ENCODE results near the gene MEGF9.

The MEGF9 gene

GRCh38 chr9:120715389-120715924 is 1.2 kb upstream of the MEGF9 start:
- peak overlapping the region in 1 of 2 donors; percentile 13 for H3K9ac ChIP-seq (ENCODE audit: low read length in 2 of 2)
- no peaks in the 10 kb centered on the region for H3K9me3 ChIP-seq (ENCODE audit: control insufficient read depth in 2 of 2, low read length in 2 of 2)

DNA sequence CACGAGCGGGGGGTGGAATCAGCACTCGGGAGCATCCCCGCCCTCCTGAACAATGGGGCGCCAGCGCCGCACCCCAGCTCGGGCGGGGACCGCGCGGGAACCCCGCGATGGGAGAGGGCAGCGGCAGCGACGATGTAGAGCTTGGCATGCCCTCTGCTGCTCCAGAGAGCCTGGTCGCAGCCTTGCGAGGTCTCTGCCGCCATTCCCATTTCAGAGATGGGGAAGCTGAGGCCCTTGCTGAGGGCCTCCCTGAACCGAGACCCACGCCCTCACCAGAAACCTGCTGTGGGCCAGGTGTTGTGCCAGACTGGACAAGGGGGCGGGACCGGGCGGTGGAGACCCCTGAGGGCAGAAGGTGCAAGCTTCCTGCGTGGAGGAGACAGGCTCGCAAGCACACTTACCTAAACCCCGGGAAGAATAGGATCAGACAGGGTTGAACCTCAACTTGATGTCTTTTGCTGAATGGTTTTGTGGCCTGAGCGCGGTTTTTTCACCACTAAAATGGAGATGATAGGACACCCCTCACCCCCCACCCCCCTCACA is 647 bp upstream of the MEGF9 start:
- Histone ChIP-seq H3K4me1 (ENCODE audit: control insufficient read depth, insufficient read depth, low read length) (peaks cover 21% of the 10 kb centered on the region), H3K27ac (ENCODE audit: low read length) (peak overlapping the region; percentile 46)

More at GRCh38 chr9:120715389-120715924, 1.2 kb upstream of the MEGF9 start:
- H3K36me3 ChIP-seq (ENCODE audit: control insufficient read depth in 2 of 2, insufficient read depth in 2 of 2, low read length in 2 of 2), result no peaks in the 10 kb centered on the region
- no peaks in the 10 kb centered on the region for H3K27me3 ChIP-seq (ENCODE audit: control insufficient read depth in 1 of 2, insufficient read depth in 2 of 2, low read length in 2 of 2)
- H3K27ac ChIP-seq (ENCODE audit: low read length), result no peak overlapping the region
- H3K4me3 ChIP-seq (ENCODE audit: low read length in 2 of 2), result peak overlapping the region in 1 of 2 donors; percentile 85
- H3K4me1 ChIP-seq (ENCODE audit: control insufficient read depth, insufficient read depth, low read length), result peaks cover 17% of the 10 kb centered on the region

DNA sequence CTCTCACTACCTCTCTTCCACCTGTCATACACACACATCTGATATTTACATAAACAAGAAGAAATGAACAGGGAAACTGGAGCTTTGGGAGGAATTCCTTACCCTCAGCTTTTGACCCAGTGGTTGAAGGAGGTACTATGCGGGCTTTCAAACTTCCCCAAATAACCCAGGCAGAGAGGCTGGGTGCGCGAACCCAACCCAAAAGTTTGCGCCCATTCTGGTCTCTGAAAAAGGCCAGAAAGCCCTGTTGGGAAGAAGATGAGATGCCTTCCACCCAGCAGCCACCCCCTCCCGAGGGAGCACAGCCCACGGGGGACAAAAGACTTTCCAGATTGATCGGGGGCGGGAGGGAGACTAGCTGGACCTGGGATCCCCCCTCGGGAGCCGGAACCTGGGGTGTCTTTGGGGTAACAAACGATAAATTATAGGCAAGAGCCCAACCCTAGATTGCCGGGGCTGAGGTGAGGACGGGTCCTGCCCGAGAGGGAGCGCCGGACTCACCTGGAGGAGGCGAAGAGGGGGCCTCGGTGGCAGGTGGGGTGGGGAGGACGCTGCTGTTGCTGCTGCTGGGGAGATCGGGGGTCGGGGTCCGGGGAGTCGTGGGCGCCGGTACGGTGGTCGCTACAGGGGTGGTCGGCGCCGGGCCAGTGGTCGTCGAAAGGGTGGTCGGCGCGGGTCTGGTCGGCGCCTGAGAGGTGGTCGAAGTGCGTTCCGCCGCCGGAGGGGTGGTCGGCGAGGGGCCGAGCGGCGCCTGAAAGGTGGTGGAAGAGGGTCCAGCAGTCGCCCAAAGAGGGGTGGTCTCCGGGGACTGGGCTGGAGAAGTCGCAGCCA is 798 bp downstream of the MEGF9 start:
- peak overlapping the region; percentile 85 to 86 for H3K4me3 ChIP-seq (ENCODE audit: low read length in 2 of 2)
- peak overlapping the region; percentile 69 to 73 for H3K9ac ChIP-seq (ENCODE audit: low read length in 2 of 2)
- peak overlapping the region; percentile 2 for H3K27ac ChIP-seq (ENCODE audit: low read length)
- H3K9me3 ChIP-seq (ENCODE audit: control insufficient read depth in 2 of 2, low read length in 2 of 2), result no peaks in the 10 kb centered on the region
- H3K36me3 ChIP-seq (ENCODE audit: control insufficient read depth in 2 of 2, insufficient read depth in 2 of 2, low read length in 2 of 2), result no peaks in the 10 kb centered on the region
- peaks cover 23% of the 10 kb centered on the region for H3K4me1 ChIP-seq (ENCODE audit: control insufficient read depth, insufficient read depth, low read length)
- no peaks in the 10 kb centered on the region for H3K27me3 ChIP-seq (ENCODE audit: control insufficient read depth in 1 of 2, insufficient read depth in 2 of 2, low read length in 2 of 2)

More for the DNA sequence above, 647 bp upstream of the MEGF9 start:
- H3K27me3 ChIP-seq (ENCODE audit: control insufficient read depth in 1 of 2, insufficient read depth in 2 of 2, low read length in 2 of 2), result no peaks in the 10 kb centered on the region
- peak overlapping the region; percentile 85 to 86 for H3K4me3 ChIP-seq (ENCODE audit: low read length in 2 of 2)
- peak overlapping the region; percentile 78 to 82 for H3K9ac ChIP-seq (ENCODE audit: low read length in 2 of 2)
- no peaks in the 10 kb centered on the region for H3K9me3 ChIP-seq (ENCODE audit: control insufficient read depth in 2 of 2, low read length in 2 of 2)
- H3K36me3 ChIP-seq (ENCODE audit: control insufficient read depth in 2 of 2, insufficient read depth in 2 of 2, low read length in 2 of 2), result no peaks in the 10 kb centered on the region

GRCh38 chr9:120712539-120713031 is 1.7 kb downstream of the MEGF9 start:
- Histone ChIP-seq H3K9me3 (ENCODE audit: control insufficient read depth in 2 of 2, low read length in 2 of 2) (no peaks in the 10 kb centered on the region), H3K27ac (ENCODE audit: low read length) (peak overlapping the region; percentile 12), H3K36me3 (ENCODE audit: control insufficient read depth in 2 of 2, insufficient read depth in 2 of 2, low read length in 2 of 2) (no peaks in the 10 kb centered on the region), H3K4me3 (ENCODE audit: low read length in 2 of 2) (peak overlapping the region; percentile 85 to 86), H3K9ac (ENCODE audit: low read length in 2 of 2) (peak overlapping the region in 1 of 2 donors; percentile 73), H3K27me3 (ENCODE audit: control insufficient read depth in 1 of 2, insufficient read depth in 2 of 2, low read length in 2 of 2) (no peaks in the 10 kb centered on the region), H3K4me1 (ENCODE audit: control insufficient read depth, insufficient read depth, low read length) (peaks cover 23% of the 10 kb centered on the region)

DNA sequence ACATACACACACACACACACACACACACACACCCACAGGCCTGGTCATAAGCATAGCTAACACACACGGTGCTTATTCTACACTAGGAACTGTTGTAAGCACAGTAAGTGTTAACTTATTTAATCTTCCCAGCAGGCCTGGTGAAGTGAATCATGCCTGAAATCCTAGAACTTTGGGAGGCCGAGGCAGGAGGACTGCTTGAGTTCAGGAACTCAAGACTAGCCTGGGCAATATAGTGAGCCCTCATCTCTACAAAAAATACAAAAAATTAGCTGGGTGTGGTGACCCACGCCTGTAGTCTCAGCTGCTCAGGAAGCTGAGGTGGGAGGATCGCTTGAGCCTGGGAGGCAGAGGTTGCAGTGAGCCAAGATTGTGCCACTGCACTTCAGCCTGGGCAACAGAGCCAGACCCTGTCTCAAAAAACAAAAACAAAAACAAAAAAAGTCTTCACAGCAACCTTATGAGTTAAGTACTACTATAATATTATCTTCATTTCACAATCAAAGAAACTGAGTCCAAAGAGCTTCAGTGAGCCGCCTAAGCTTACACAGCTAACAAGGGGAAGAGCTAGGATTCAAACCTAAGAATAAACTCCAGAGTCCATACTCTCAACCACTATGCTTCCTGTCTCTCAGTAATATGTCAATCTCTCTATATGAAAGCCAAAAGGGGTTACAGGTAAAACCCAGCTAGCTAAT is 2.3 kb downstream of the MEGF9 start:
- H3K4me3 ChIP-seq (ENCODE audit: low read length in 2 of 2), result peak overlapping the region; percentile 85 to 86
- H3K9me3 ChIP-seq (ENCODE audit: control insufficient read depth in 2 of 2, low read length in 2 of 2), result no peaks in the 10 kb centered on the region
- H3K4me1 ChIP-seq (ENCODE audit: control insufficient read depth, insufficient read depth, low read length), result peaks cover 23% of the 10 kb centered on the region
- H3K36me3 ChIP-seq (ENCODE audit: control insufficient read depth in 2 of 2, insufficient read depth in 2 of 2, low read length in 2 of 2), result no peaks in the 10 kb centered on the region
- no peaks in the 10 kb centered on the region for H3K27me3 ChIP-seq (ENCODE audit: control insufficient read depth in 1 of 2, insufficient read depth in 2 of 2, low read length in 2 of 2)
- peak overlapping the region in 1 of 2 donors; percentile 73 for H3K9ac ChIP-seq (ENCODE audit: low read length in 2 of 2)
- peak overlapping the region; percentile 12 for H3K27ac ChIP-seq (ENCODE audit: low read length)

GRCh38 chr9:120711354-120711753 is 2.9 kb downstream of the MEGF9 start:
- Histone ChIP-seq H3K4me3 (ENCODE audit: low read length in 2 of 2) (peak overlapping the region in 1 of 2 donors; percentile 85), H3K4me1 (ENCODE audit: control insufficient read depth, insufficient read depth, low read length) (peaks cover 23% of the 10 kb centered on the region), H3K9ac (ENCODE audit: low read length in 2 of 2) (no peak overlapping the region), H3K27me3 (ENCODE audit: control insufficient read depth in 1 of 2, insufficient read depth in 2 of 2, low read length in 2 of 2) (no peaks in the 10 kb centered on the region), H3K36me3 (ENCODE audit: control insufficient read depth in 2 of 2, insufficient read depth in 2 of 2, low read length in 2 of 2) (no peaks in the 10 kb centered on the region), H3K9me3 (ENCODE audit: control insufficient read depth in 2 of 2, low read length in 2 of 2) (no peaks in the 10 kb centered on the region), H3K27ac (ENCODE audit: low read length) (no peak overlapping the region)

GRCh38 chr9:120710110-120710981 is 3.9 kb downstream of the MEGF9 start:
- Histone ChIP-seq H3K27me3 (ENCODE audit: control insufficient read depth in 1 of 2, insufficient read depth in 2 of 2, low read length in 2 of 2) (no peaks in the 10 kb centered on the region), H3K9ac (ENCODE audit: low read length in 2 of 2) (peak overlapping the region; percentile 51 to 55), H3K4me3 (ENCODE audit: low read length in 2 of 2) (peak overlapping the region; percentile 43 to 64), H3K27ac (ENCODE audit: low read length) (peak overlapping the region; percentile 42), H3K9me3 (ENCODE audit: control insufficient read depth in 2 of 2, low read length in 2 of 2) (no peaks in the 10 kb centered on the region), H3K36me3 (ENCODE audit: control insufficient read depth in 2 of 2, insufficient read depth in 2 of 2, low read length in 2 of 2) (no peaks in the 10 kb centered on the region), H3K4me1 (ENCODE audit: control insufficient read depth, insufficient read depth, low read length) (peaks cover 20% of the 10 kb centered on the region)

GRCh38 chr9:120708526-120709224 is 5.6 kb downstream of the MEGF9 start:
- H3K4me3 ChIP-seq (ENCODE audit: low read length in 2 of 2), result peak overlapping the region in 1 of 2 donors; percentile 4
- no peaks in the 10 kb centered on the region for H3K9me3 ChIP-seq (ENCODE audit: control insufficient read depth in 2 of 2, low read length in 2 of 2)
- H3K9ac ChIP-seq (ENCODE audit: low read length in 2 of 2), result no peak overlapping the region
- no peaks in the 10 kb centered on the region for H3K36me3 ChIP-seq (ENCODE audit: control insufficient read depth in 2 of 2, insufficient read depth in 2 of 2, low read length in 2 of 2)
- no peak overlapping the region for H3K27ac ChIP-seq (ENCODE audit: low read length)
- H3K4me1 ChIP-seq (ENCODE audit: control insufficient read depth, insufficient read depth, low read length), result peaks cover 12% of the 10 kb centered on the region
- H3K27me3 ChIP-seq (ENCODE audit: control insufficient read depth in 1 of 2, insufficient read depth in 2 of 2, low read length in 2 of 2), result no peaks in the 10 kb centered on the region

DNA sequence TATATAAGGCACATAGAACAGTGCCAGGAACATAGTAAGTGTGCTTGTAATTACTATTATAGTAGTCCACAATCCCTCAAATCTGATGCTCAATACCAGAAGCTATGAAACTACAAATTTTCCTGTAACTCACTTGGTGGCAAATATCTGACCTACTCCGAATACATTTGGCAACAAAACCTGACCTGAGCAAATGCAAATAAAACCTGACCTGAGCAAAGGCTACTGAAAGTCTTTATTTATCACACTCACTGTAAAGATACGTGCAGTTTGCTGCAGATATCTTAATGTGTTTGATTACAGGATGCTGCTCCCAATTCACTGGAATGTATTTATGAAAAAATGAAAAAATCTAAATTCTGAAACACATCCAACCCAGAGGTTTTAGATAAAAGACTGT is 7.1 kb downstream of the MEGF9 start:
- Histone ChIP-seq H3K9me3 (ENCODE audit: control insufficient read depth in 2 of 2, low read length in 2 of 2) (no peaks in the 10 kb centered on the region), H3K27ac (ENCODE audit: low read length) (no peak overlapping the region), H3K9ac (ENCODE audit: low read length in 2 of 2) (no peak overlapping the region), H3K4me1 (ENCODE audit: control insufficient read depth, insufficient read depth, low read length) (peaks cover 6% of the 10 kb centered on the region), H3K36me3 (ENCODE audit: control insufficient read depth in 2 of 2, insufficient read depth in 2 of 2, low read length in 2 of 2) (no peaks in the 10 kb centered on the region), H3K4me3 (ENCODE audit: low read length in 2 of 2) (no peak overlapping the region), H3K27me3 (ENCODE audit: control insufficient read depth in 1 of 2, insufficient read depth in 2 of 2, low read length in 2 of 2) (no peaks in the 10 kb centered on the region)

All from stomach smooth muscle (tissue), 2 donors.